ENCODE results near the gene GPR37. TPM values are rescaled to one million over a fixed set of nuclear protein-coding genes. Genes with fewer than 3 reads are reported as not detected.

The GPR37 gene
- total RNA-seq, 1 donor from 2014 or later, result not detected

DNA sequence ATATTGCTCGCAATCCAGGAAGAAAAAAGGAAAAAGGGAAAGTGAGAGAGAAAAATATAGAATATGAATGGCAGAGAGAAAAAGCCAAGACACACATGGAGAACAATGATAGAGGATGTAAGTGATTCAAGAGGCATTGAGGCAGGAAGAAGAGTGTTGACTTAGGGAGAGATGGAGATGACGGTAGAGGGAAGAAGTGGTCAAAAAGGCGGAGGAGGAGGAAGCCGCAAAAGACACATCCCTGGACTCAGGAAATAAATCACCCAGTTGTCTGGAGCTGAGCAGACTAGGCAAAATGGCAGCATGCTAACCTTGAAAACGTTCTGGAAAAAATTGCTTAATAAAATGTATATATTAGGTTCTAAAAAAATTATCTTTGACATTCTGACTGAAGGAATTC, 17.7 kb upstream of the GPR37 start:
- Histone ChIP-seq H3K9me3 (no peaks in the 10 kb centered on the region), H3K4me1 (no peaks in the 10 kb centered on the region), H3K36me3 (no peaks in the 10 kb centered on the region), H3K4me3 (no peak overlapping the region), H3K27ac (no peak overlapping the region), H3K27me3 (no peaks in the 10 kb centered on the region)
- intact Hi-C loops (cut with DNase I), result loop anchor here (10.0 kb wide), 1 partner anchor 628 kb away; no protein-coding TSS in a partner anchor
- DNase-seq (ENCODE audit: low spot score in 2 of 2), result no peak
- TF ChIP-seq CTCF (IDR thresholded peaks at IDR 0.05), result no peak

- TF ChIP-seq CTCF (IDR thresholded peaks at IDR 0.05), result no peak
- Histone ChIP-seq H3K27ac (no peak overlapping the region), H3K9me3 (no peaks in the 10 kb centered on the region), H3K4me3 (no peak overlapping the region), H3K27me3 (no peaks in the 10 kb centered on the region), H3K36me3 (no peaks in the 10 kb centered on the region), H3K4me1 (no peaks in the 10 kb centered on the region)
- no peak for DNase-seq (ENCODE audit: low spot score in 2 of 2)
- intact Hi-C loops (cut with DNase I), result loop anchor here (10.0 kb wide), 1 partner anchor 627 kb away; no protein-coding TSS in a partner anchor
Observed at GRCh38 chr7:124781907-124782734, 16.5 kb upstream of the GPR37 start.

- H3K4me3 ChIP-seq, result no peak overlapping the region
Observed at GRCh38 chr7:124781418-124781817, 15.8 kb upstream of the GPR37 start.

DNA sequence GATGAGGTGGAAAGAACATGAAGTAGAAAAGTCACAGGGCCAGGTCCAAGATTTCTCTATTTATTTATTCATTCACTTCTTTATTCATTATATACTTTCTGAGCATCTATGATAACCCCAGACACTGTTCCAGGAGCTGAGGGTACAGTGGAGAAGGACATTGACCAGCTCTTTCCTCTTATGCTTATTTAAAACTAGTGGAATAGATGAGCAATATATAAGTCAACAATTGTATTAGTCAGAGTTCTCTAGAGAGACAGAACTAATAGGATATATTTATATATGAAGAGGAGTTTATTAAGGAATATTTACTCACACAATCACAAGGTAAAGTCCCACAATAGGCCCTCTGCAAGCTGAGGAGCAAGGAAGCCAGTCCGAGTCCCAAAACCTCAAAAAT, 15.0 kb upstream of the GPR37 start:
- intact Hi-C loops (cut with DNase I), result loop anchor here (10.0 kb wide), 1 partner anchor 626 kb away; no protein-coding TSS in a partner anchor
- DNase-seq (ENCODE audit: low spot score in 2 of 2), result no peak
- no peak overlapping the region for H3K27ac ChIP-seq
- no peak overlapping the region for H3K4me3 ChIP-seq
- no peaks in the 10 kb centered on the region for H3K36me3 ChIP-seq
- no peaks in the 10 kb centered on the region for H3K4me1 ChIP-seq
- TF ChIP-seq CTCF (IDR thresholded peaks at IDR 0.05), result no peak
- no peaks in the 10 kb centered on the region for H3K27me3 ChIP-seq
- no peaks in the 10 kb centered on the region for H3K9me3 ChIP-seq

More at GRCh38 chr7:124781418-124781817, 15.8 kb upstream of the GPR37 start:
- Histone ChIP-seq H3K4me1 (no peaks in the 10 kb centered on the region), H3K27me3 (no peaks in the 10 kb centered on the region), H3K27ac (no peak overlapping the region), H3K9me3 (no peaks in the 10 kb centered on the region), H3K36me3 (no peaks in the 10 kb centered on the region)
- intact Hi-C loops (cut with DNase I), result loop anchor here (10.0 kb wide), 1 partner anchor 627 kb away; no protein-coding TSS in a partner anchor
- no peak for TF ChIP-seq CTCF (IDR thresholded peaks at IDR 0.05)
- DNase-seq (ENCODE audit: low spot score in 2 of 2), result no peak

GRCh38 chr7:124780056-124780455, 14.5 kb upstream of the GPR37 start:
- TF ChIP-seq CTCF (IDR thresholded peaks at IDR 0.05), result no peak
- intact Hi-C loops (cut with DNase I), result loop anchor here (10.0 kb wide), 1 partner anchor 625 kb away; no protein-coding TSS in a partner anchor
- no peak for DNase-seq (ENCODE audit: low spot score in 2 of 2)
- Histone ChIP-seq H3K9me3 (no peaks in the 10 kb centered on the region), H3K36me3 (no peaks in the 10 kb centered on the region), H3K4me1 (no peaks in the 10 kb centered on the region), H3K4me3 (no peak overlapping the region), H3K27ac (no peak overlapping the region), H3K27me3 (no peaks in the 10 kb centered on the region)

All from ascending aorta (tissue), 2 donors.